Upper lobe of left lung (tissue), 6 donors: ENCODE data around the gene TPSD1. TPM values are rescaled to one million over a fixed set of nuclear protein-coding genes. Genes with fewer than 3 reads are reported as not detected.

Experiments used
- ATAC-seq, 2 donors: fragments of 200-7000 bp; cut with Tn5 transposase; one replicate each; pipeline ENCODE4 v1.9.1; 2022; ENCODE audit warnings: mild to moderate bottlenecking in 2 of 2, moderate library complexity in 2 of 2; ENCODE audit not compliant: low FRiP score in 2 of 2
- DNase-seq, 2 donors: peaks; one replicate each; pipeline ENCODE4 v3.0.0-alpha.2; 2019 to 2020
- H3K27ac ChIP-seq, 4 donors: fragments of 200-600 bp; sonication (generic); one replicate each; pipeline ENCODE4 v1.5.1; 2016 to 2019
- H3K27me3 ChIP-seq, 4 donors: fragments of 200-600 bp; sonication (generic); one replicate each; pipeline ENCODE4 v1.5.1; 2017 to 2019
- H3K36me3 ChIP-seq, 4 donors: fragments of 200-600 bp; sonication (generic); one replicate each; pipeline ENCODE4 v1.5.1; 2016 to 2019
- H3K4me1 ChIP-seq, 4 donors: fragments of 200-600 bp; sonication (generic); one replicate each; pipeline ENCODE4 v1.5.1; 2018 to 2019
- H3K4me3 ChIP-seq, 4 donors: fragments of 200-600 bp; sonication (generic); one replicate each; pipeline ENCODE4 v1.5.1; 2017 to 2019; ENCODE audit warnings: mild to moderate bottlenecking in 2 of 4, moderate library complexity in 1 of 4
- H3K9me3 ChIP-seq, 4 donors: fragments of 200-600 bp; sonication (generic); one replicate each; pipeline ENCODE4 v1.5.1; 2018 to 2019
- CTCF ChIP-seq, 6 experiments: fragments of 450-650 bp in 4 of 6; fragments of 200-600 bp in 2 of 6; sonication (generic) in 2 of 6; IDR thresholded peaks; one replicate each; pipeline ENCODE4 v1.5.1; 2016 to 2019; ENCODE audit warnings: antibody characterized with exemption in 6 of 6
- EP300 ChIP-seq, 4 donors: sonication (generic); formaldehyde crosslinking; IDR thresholded peaks; one replicate each; pipeline ENCODE4 v1.5.1; 2017; ENCODE audit warnings: antibody characterized with exemption in 4 of 4, control low read depth in 2 of 4
- POLR2A ChIP-seq, 4 donors: fragments of 450-650 bp; IDR thresholded peaks; one replicate each; pipeline ENCODE4 v1.5.1; 2016 to 2017; ENCODE audit warnings: antibody characterized with exemption in 4 of 4, mild to moderate bottlenecking in 2 of 4
- POLR2AphosphoS5 ChIP-seq, 2 donors: sonication (generic); formaldehyde crosslinking; IDR thresholded peaks; one replicate each; pipeline ENCODE4 v1.5.1; 2017; ENCODE audit warnings: antibody characterized with exemption in 2 of 2
- WGBS, 2 donors: methylation state at CpG; one replicate each; pipeline ENCODE4 v1.1.5; 2017 to 2018; 5-methylcytosine and 5-hydroxymethylcytosine counted together
- total RNA-seq, 6 donors: library from RNA; depleted of rRNA in 4 of 6; stranded (reverse); fragments of >200 nt in 4 of 6; gene quantifications; one replicate each; pipeline versions ENCODE4 v1.1.0 to v1.2.1, GENCODE V29; 2016 to 2021
- donor health status: DM: no; HTN: no; CAD: no; lungs with moderate emphysema.
- donor health status: DM: no; HTN: yes; CAD: no; lungs with severe emphysema.

Gene TPSD1
- total RNA-seq, 6 donors from 2014 or later: 1.3 to 14.0 (median 6.4) TPM

- H3K4me3 ChIP-seq: no peak overlapping the region
- peaks cover 0 to 11% (median 0%) of the 10 kb centered on the region in 4 donors for H3K27me3 ChIP-seq
- ATAC-seq (no peak), DNase-seq (peak in 1 of 2 donors; percentile 52)
- no peaks in the 10 kb centered on the region for H3K9me3 ChIP-seq
- H3K36me3 ChIP-seq: no peaks in the 10 kb centered on the region
- TF ChIP-seq CTCF (IDR thresholded peaks at IDR 0.05) (no peak), POLR2A (IDR thresholded peaks at IDR 0.05) (no peak), POLR2AphosphoS5 (IDR thresholded peaks at IDR 0.05) (no peak), EP300 (IDR thresholded peaks at IDR 0.05) (no peak)
- H3K4me1 ChIP-seq: no peaks in the 10 kb centered on the region
- no peak overlapping the region for H3K27ac ChIP-seq
- 71 to 84% methylated on average over 12 to 16 of the region's 16 CpGs for WGBS, 2 donors
Measured at GRCh38 chr16:1281517-1281916, 25.6 kb downstream of the TPSD1 start.

GRCh38 chr16:1282324-1282973 is 26.6 kb downstream of the TPSD1 start:
- DNase-seq: peak in 1 of 2 donors; percentile 65
- H3K9me3 ChIP-seq: no peaks in the 10 kb centered on the region
- H3K36me3 ChIP-seq: no peaks in the 10 kb centered on the region
- no peak overlapping the region for H3K27ac ChIP-seq
- peaks cover 0 to 11% (median 0%) of the 10 kb centered on the region in 4 donors for H3K27me3 ChIP-seq
- H3K4me1 ChIP-seq: no peaks in the 10 kb centered on the region
- TF ChIP-seq POLR2A (IDR thresholded peaks at IDR 0.05) (no peak), POLR2AphosphoS5 (IDR thresholded peaks at IDR 0.05) (no peak), CTCF (IDR thresholded peaks at IDR 0.05) (no peak), EP300 (IDR thresholded peaks at IDR 0.05) (no peak)
- WGBS, 2 donors: 67 to 78% methylated on average over 11 to 17 of the region's 17 CpGs
- no peak overlapping the region for H3K4me3 ChIP-seq
- no peak for ATAC-seq

- Histone ChIP-seq H3K9me3 (no peaks in the 10 kb centered on the region), H3K27me3 (peaks cover 0 to 15% (median 2%) of the 10 kb centered on the region in 4 donors), H3K36me3 (no peaks in the 10 kb centered on the region), H3K4me1 (no peaks in the 10 kb centered on the region), H3K4me3 (no peak overlapping the region), H3K27ac (no peak overlapping the region)
- ATAC-seq (no peak), DNase-seq (peak in 1 of 2 donors; percentile 44)
- TF ChIP-seq EP300 (IDR thresholded peaks at IDR 0.05) (no peak), POLR2AphosphoS5 (IDR thresholded peaks at IDR 0.05) (no peak), POLR2A (IDR thresholded peaks at IDR 0.05) (no peak), CTCF (IDR thresholded peaks at IDR 0.05) (no peak)
- WGBS, 2 donors: 33 to 43% methylated on average over 11 to 17 of the region's 17 CpGs
Measured at GRCh38 chr16:1283296-1283695, 27.4 kb downstream of the TPSD1 start.

- peak in 1 of 2 donors; percentile 69 for DNase-seq
- Histone ChIP-seq H3K4me1 (no peaks in the 10 kb centered on the region), H3K27ac (no peak overlapping the region), H3K27me3 (peaks cover 0 to 16% (median 6%) of the 10 kb centered on the region in 4 donors), H3K4me3 (no peak overlapping the region), H3K36me3 (no peaks in the 10 kb centered on the region), H3K9me3 (no peaks in the 10 kb centered on the region)
- ATAC-seq: no peak
- no peak for TF ChIP-seq CTCF (IDR thresholded peaks at IDR 0.05)
- TF ChIP-seq EP300 (IDR thresholded peaks at IDR 0.05): no peak
- no peak for TF ChIP-seq POLR2AphosphoS5 (IDR thresholded peaks at IDR 0.05)
- no peak for TF ChIP-seq POLR2A (IDR thresholded peaks at IDR 0.05)
- WGBS, 2 donors: 60 to 74% methylated on average over 6 to 16 of the region's 16 CpGs
Measured at GRCh38 chr16:1283996-1284616, 28.2 kb downstream of the TPSD1 start.
